HepG2 (cell line): ENCODE data around the gene SYDE1.

ENCODE experiments used
- NR2C2 ChIP-seq: sonication (generic); formaldehyde crosslinking; IDR thresholded peaks from 2 replicates; pipeline ENCODE4 v1.4.0; 2020; ENCODE audit warnings: missing genetic modification reagents, mild to moderate bottlenecking, moderate library complexity, borderline replicate concordance
- SMC3 ChIP-seq: IDR thresholded peaks from 2 replicates; pipeline ENCODE4 v1.6.1; 2011; ENCODE audit warnings: low read length, improper control_type of control experiment
- TF ChIP-seq, protein P1 (sequence below): IDR thresholded peaks from 2 replicates; pipeline ENCODE4 v1.6.1; 2012; ENCODE audit warnings: inconsistent platforms

DNA sequence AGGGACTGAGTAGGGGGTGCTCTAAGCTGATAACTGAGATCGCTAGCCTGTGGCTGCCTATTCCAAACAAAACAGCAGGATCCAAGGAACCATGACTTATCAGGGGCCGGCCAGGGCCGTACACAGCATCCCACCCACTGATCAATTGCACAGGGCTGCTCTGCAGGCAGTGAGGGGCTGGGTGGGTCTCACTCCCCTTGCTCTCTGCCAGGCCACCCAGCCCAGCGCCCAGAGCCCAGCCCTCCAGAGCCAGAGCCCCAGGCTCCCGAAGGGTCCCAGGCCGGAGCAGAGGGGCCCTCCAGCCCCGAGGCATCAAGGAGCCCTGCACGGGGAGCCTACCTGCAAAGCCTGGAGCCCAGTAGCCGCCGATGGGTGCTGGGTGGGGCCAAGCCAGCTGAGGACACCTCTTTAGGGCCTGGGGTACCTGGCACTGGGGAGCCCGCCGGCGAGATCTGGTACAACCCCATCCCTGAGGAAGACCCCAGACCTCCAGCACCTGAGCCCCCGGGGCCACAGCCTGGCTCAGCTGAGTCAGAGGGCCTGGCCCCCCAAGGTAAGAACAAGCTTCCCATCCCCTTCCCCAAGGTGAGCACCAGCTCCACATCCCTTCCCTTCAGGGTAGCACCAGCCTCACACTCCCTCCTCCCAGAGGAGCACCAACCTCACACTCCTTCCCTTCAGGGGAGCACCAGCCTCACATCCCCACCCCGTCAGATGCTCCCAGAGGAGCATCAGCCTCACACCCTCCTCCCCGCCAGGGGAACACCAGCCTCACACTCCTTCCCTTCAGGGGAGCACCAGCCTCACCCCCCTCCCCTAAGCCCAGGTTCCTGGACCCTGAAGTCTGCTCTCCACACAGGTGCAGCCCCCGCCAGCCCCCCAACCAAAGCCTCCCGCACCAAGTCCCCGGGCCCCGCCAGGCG lies 1.9 kb downstream of the SYDE1 start:
- TF ChIP-seq, protein P1, sequence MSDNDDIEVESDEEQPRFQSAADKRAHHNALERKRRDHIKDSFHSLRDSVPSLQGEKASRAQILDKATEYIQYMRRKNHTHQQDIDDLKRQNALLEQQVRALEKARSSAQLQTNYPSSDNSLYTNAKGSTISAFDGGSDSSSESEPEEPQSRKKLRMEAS, result no peak
- TF ChIP-seq NR2C2 (CRISPR knock-in tag) (no peak), SMC3 (no peak)
